ENCODE measurements around the gene C16orf87. TPM values are rescaled to one million over a fixed set of nuclear protein-coding genes. Genes with fewer than 3 reads are reported as not detected.

The C16orf87 gene
- polyA plus RNA-seq, 4 donors: 20.3 to 36.7 (median 29.6) TPM

- no peak for DNase-seq (ENCODE audit: low read depth in 4 of 4, low spot score in 3 of 4)
Observed at GRCh38 chr16:46763147-46763546, 67.8 kb downstream of the C16orf87 start.

GRCh38 chr16:46762583-46762982 is 68.4 kb downstream of the C16orf87 start:
- no peak for DNase-seq (ENCODE audit: low read depth in 4 of 4, low spot score in 3 of 4)

DNA sequence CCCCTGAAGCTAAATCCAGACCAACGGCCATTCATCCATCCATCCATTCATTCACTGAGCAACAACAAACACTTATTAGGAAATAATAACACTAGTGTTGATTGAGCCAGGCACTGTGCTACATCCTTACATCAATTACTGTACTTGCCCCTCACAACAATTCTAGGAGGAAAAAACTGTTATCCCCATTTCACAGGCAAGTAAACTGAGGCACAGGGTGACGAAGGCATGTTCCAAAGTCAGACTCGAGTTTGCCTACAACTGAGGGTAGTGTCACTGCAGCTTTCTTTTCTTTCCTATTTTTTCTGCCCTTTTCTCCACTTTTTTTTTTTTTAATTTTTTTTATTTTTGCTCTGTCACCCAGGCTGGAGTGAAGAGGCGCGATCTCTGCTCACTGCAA is 71.7 kb downstream of the C16orf87 start:
- no peak for DNase-seq (ENCODE audit: low read depth in 4 of 4, low spot score in 3 of 4)

DNA sequence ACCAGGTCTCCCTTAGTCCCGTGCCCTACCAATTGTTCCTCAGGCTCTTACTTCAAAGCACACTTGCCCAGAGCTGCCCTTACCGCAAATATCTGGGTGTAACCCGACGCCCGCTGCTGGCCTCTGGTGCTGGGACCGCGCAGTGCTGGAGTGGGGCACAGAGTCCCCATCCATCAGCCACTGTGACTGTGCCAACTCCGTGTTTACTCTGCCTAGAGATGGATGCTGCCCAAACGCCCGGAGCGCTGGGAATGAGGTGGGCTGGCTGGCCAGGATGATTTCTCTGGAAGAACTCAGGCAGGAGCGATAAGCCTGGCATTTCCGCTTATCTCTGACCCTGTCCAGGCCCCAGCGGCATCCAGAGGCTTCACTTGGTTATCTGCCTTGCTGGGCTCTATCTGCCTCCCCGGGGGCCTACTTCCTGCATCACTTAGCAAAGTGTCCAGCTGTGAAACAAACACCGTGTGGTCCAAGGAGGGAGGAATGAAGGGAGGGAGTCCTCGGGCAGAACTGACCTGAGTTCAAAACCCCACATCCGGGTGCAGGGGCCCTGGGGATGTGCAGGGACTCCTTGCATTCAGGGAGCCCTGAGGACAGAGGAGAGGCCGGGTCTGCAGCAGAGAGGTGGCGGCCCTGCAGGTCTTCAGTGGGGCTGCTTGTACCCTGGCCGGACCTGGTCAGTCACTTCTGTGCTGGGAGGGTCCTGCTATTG is 73.5 kb downstream of the C16orf87 start:
- DNase-seq (ENCODE audit: low read depth in 4 of 4, low spot score in 3 of 4): no peak

- DNase-seq (ENCODE audit: low read depth in 4 of 4, low spot score in 3 of 4): no peak
Observed at GRCh38 chr16:46756772-46757171, 74.2 kb downstream of the C16orf87 start.

- no peak for DNase-seq (ENCODE audit: low read depth in 4 of 4, low spot score in 3 of 4)
Observed at GRCh38 chr16:46753015-46753414, 78.0 kb downstream of the C16orf87 start.

DNA sequence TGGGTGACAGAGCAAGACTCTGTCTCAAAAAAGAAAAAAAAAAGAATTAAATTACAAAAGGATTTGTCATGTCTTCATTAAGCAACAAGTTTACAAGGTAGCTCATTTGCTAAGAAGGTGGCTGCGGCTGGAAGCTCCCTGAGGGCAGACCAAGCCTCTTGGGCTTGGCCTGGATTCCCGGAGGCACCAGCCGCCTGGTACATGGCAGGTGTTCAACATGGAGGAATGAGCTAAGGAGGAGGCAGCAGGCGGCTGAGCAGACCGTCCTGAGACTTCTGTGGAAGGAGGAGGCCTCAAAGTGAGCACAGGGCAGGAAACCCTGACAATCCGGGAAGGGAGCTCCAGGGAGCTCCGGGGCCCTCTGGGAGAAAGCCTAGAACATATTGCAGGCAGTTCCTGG is 79.6 kb downstream of the C16orf87 start:
- no peak for DNase-seq (ENCODE audit: low read depth in 4 of 4, low spot score in 3 of 4)

- DNase-seq (ENCODE audit: low read depth in 4 of 4, low spot score in 3 of 4): no peak
Observed at GRCh38 chr16:46748775-46749705, 81.9 kb downstream of the C16orf87 start.

- DNase-seq (ENCODE audit: low read depth in 4 of 4, low spot score in 3 of 4): no peak
Observed at GRCh38 chr16:46747777-46748651, 83.0 kb downstream of the C16orf87 start, which contains the start of gene MYLK3. Gene MYLK3 (minus strand): TSS chr16:46748344. CDS start chr16:46748193, 151 bp downstream.

- no peak for DNase-seq (ENCODE audit: low read depth in 4 of 4, low spot score in 3 of 4)
Observed at GRCh38 chr16:46746821-46747776, 83.9 kb downstream of the C16orf87 start.

Other genes starting within 250 kb of the C16orf87 start
- gene SHCBP1, start 209.8 kb downstream of the C16orf87 start, polyA plus RNA-seq (ENCODE audit: insufficient read length in 4 of 4): 10 to 100 TPM in 1 of 4 donors, 1 to 10 TPM in 3; 8.3 to 11.5 (median 9.2) TPM
- 100 to 1,000 TPM; 102 to 163 (median 146) TPM for gene VPS35, start 142.0 kb downstream of the C16orf87 start, polyA plus RNA-seq (ENCODE audit: insufficient read length in 4 of 4)
- gene ORC6, start 141.5 kb downstream of the C16orf87 start, polyA plus RNA-seq (ENCODE audit: insufficient read length in 4 of 4): 10 to 100 TPM; 15.0 to 33.7 (median 20.1) TPM
- gene MYLK3, start 82.8 kb downstream of the C16orf87 start, polyA plus RNA-seq (ENCODE audit: insufficient read length in 4 of 4): 1 to 10 TPM in 2 of 4 donors, under 1 TPM in 2; 0.14 to 1.3 (median 1.0) TPM
- gene GPT2, start 53.2 kb upstream of the C16orf87 start, polyA plus RNA-seq (ENCODE audit: insufficient read length in 4 of 4): 10 to 100 TPM; 11.9 to 36.3 (median 23.6) TPM
- gene DNAJA2, start 142.5 kb upstream of the C16orf87 start, polyA plus RNA-seq (ENCODE audit: insufficient read length in 4 of 4): 10 to 100 TPM; 69.1 to 99.0 (median 84.0) TPM

Data from left renal pelvis (tissue), 4 donors.